CD4-positive, alpha-beta memory T cell (primary cell): ENCODE data around the gene CDC14A. TPM values are rescaled to one million over a fixed set of nuclear protein-coding genes. Genes with fewer than 3 reads are reported as not detected.
A peak's percentile ranks its signal among the peaks of the same experiment; 100 is the strongest.

ENCODE experiments used
- CTCF ChIA-PET: fragments of 350-600 bp; sonication (Branson Sonifier 250); formaldehyde crosslinking; loops from one replicate; lab custom pipeline; 2021; ENCODE audit warnings: inconsistent platforms; ENCODE audit not compliant: partially characterized antibody; lab: Charles Lee
- POLR2A ChIA-PET: fragments of 350-600 bp; sonication (Branson Sonifier 250); formaldehyde crosslinking; loops from one replicate; lab custom pipeline; 2021; ENCODE audit not compliant: partially characterized antibody; lab: Charles Lee
- DNase-seq, 5 donors: peaks; one replicate each; pipeline versions ENCODE4 v3.0.0 to v3.0.0-alpha.2; 2020 to 2022; ENCODE audit warnings: mixed read lengths in 1 of 5
- H3K27ac ChIP-seq: one replicate; pipeline ENCODE4 v1.7.0; 2013; ENCODE audit warnings: low read depth, low read length
- H3K27me3 ChIP-seq: 2 replicates; pipeline ENCODE4 v1.7.0; 2013; ENCODE audit warnings: mild to moderate bottlenecking, low read length, moderate library complexity; ENCODE audit not compliant: insufficient read depth
- H3K36me3 ChIP-seq: 2 replicates; pipeline ENCODE4 v1.7.0; 2013; ENCODE audit warnings: mild to moderate bottlenecking, low read length, moderate library complexity; ENCODE audit not compliant: insufficient read depth
- H3K4me1 ChIP-seq: 2 replicates; pipeline ENCODE4 v1.7.0; 2013; ENCODE audit warnings: mild to moderate bottlenecking, low read length, moderate library complexity; ENCODE audit not compliant: insufficient read depth
- H3K4me3 ChIP-seq, 2 donors: one replicate each; pipeline ENCODE4 v1.7.0; 2013; ENCODE audit warnings: low read length in 2 of 2, mild to moderate bottlenecking in 1 of 2
- H3K9me3 ChIP-seq, 2 donors: one replicate each; pipeline ENCODE4 v1.7.0; 2013; ENCODE audit warnings: low read length in 2 of 2, control low read depth in 1 of 2; ENCODE audit not compliant: control insufficient read depth in 1 of 2
- H3K27ac Mint-ChIP-seq, 7 donors: one replicate each; pipeline ENCODE4 v1.8.0; 2020 to 2021; ENCODE audit warnings: mixed read lengths in 7 of 7, mild to moderate bottlenecking in 6 of 7, inconsistent platforms in 3 of 7, moderate library complexity in 3 of 7
- H3K27me3 Mint-ChIP-seq, 2 donors: one replicate each; pipeline ENCODE4 v1.8.0; 2020 to 2021; ENCODE audit warnings: mixed read lengths in 2 of 2
- H3K36me3 Mint-ChIP-seq, 2 donors: one replicate each; pipeline ENCODE4 v1.8.0; 2020 to 2021; ENCODE audit warnings: mixed read lengths in 2 of 2, inconsistent platforms in 1 of 2, mild to moderate bottlenecking in 1 of 2
- H3K4me1 Mint-ChIP-seq, 4 donors: one replicate each; pipeline ENCODE4 v1.8.0; 2020 to 2021; ENCODE audit warnings: mixed read lengths in 4 of 4, mild to moderate bottlenecking in 1 of 4
- H3K4me3 Mint-ChIP-seq, 8 donors: one replicate each; pipeline ENCODE4 v1.8.0; 2020 to 2021; ENCODE audit warnings: mixed read lengths in 8 of 8, mild to moderate bottlenecking in 7 of 8, moderate library complexity in 6 of 8, inconsistent platforms in 3 of 8
- H3K9me3 Mint-ChIP-seq, 8 donors: one replicate each; pipeline ENCODE4 v1.8.0; 2020 to 2021; ENCODE audit warnings: mixed read lengths in 8 of 8, mild to moderate bottlenecking in 5 of 8, inconsistent platforms in 3 of 8, moderate library complexity in 1 of 8
- intact Hi-C: fragments of 100-400 bp; cut with micrococcal nuclease; formaldehyde crosslinking; loops from one replicate; pipeline ENCODE4 v1.15.1; 2023
- polyA plus RNA-seq, 2 donors: library from polyadenylated mRNA; unstranded; fragments of 300-500 nt; fragmentation: Illumina TruSeq; gene quantifications; one replicate each; pipeline ENCODE4 v1.2.3, GENCODE V29; 2021
- total RNA-seq, 2 experiments: library from RNA; stranded (reverse); gene quantifications; one replicate each; pipeline ENCODE4 v1.2.3, GENCODE V29; 2021

Gene CDC14A
- total and polyA plus RNA-seq, 4 experiments from 2014 or later = 37.7 to 119 (median 90.0) TPM

GRCh38 chr1:100459358-100460114, 107.2 kb downstream of the CDC14A start:
- Histone ChIP-seq H3K4me3 (no peak overlapping the region), H3K4me1 (peaks cover 70% of the 10 kb centered on the region), H3K36me3 (peaks cover 34% of the 10 kb centered on the region), H3K27me3 (no peaks in the 10 kb centered on the region), H3K27ac (peak overlapping the region; percentile 8), H3K9me3 (no peaks in the 10 kb centered on the region)
- ChIA-PET POLR2A (interaction anchor here (0.6 to 18.8 kb wide), 21 partner anchors 9 to 489 kb away, joined by 3 to 272 read pairs (median 4); partner anchors contain the start of genes CDC14A, RTCA and SLC35A3), CTCF (interaction anchor here (0.7 to 9.0 kb wide), 46 partner anchors 10 to 409 kb away, joined by 3 to 85 read pairs (median 6); partner anchors contain the start of genes CDC14A and RTCA)
- peak overlapping the region in 7 of 8 donors; percentile 40 to 75 (median 63) for H3K4me3 Mint-ChIP-seq
- peak overlapping the region; percentile 65 to 91 (median 90) for H3K27ac Mint-ChIP-seq
- H3K9me3 Mint-ChIP-seq = peaks cover 0 to 7% (median 0%) of the 10 kb centered on the region in 8 donors
- DNase-seq = peak; percentile 57 to 70 (median 62)
- H3K4me1 Mint-ChIP-seq = peaks cover 44 to 86% (median 60%) of the 10 kb centered on the region in 4 donors
- H3K36me3 Mint-ChIP-seq = peaks cover 46 to 71% of the 10 kb centered on the region in 2 donors
- no peaks in the 10 kb centered on the region for H3K27me3 Mint-ChIP-seq
- intact Hi-C loops = loop anchor here (1.0 to 5.0 kb wide), 8 partner anchors 35 to 651 kb away; partner anchors contain the start of gene RTCA

GRCh38 chr1:100461222-100461621, 108.9 kb downstream of the CDC14A start:
- peaks cover 36 to 77% (median 54%) of the 10 kb centered on the region in 4 donors for H3K4me1 Mint-ChIP-seq
- peak overlapping the region in 4 of 7 donors; percentile 68 to 91 (median 78) for H3K27ac Mint-ChIP-seq
- peaks cover 41 to 75% of the 10 kb centered on the region in 2 donors for H3K36me3 Mint-ChIP-seq
- peaks cover 0 to 4% (median 0%) of the 10 kb centered on the region in 8 donors for H3K9me3 Mint-ChIP-seq
- no peak overlapping the region for H3K4me3 ChIP-seq
- POLR2A ChIA-PET = interaction anchor here (0.6 to 18.8 kb wide), 5 partner anchors 30 to 105 kb away, joined by 3 to 272 read pairs (median 6); partner anchors contain the start of gene CDC14A
- CTCF ChIA-PET = interaction anchor here (0.9 to 6.6 kb wide), 18 partner anchors 8 to 407 kb away, joined by 3 to 42 read pairs (median 4); partner anchors contain the start of genes CDC14A and RTCA
- H3K4me1 ChIP-seq = peaks cover 53% of the 10 kb centered on the region
- peaks cover 42% of the 10 kb centered on the region for H3K36me3 ChIP-seq
- H3K27me3 ChIP-seq = no peaks in the 10 kb centered on the region
- intact Hi-C loops = no loop called here
- H3K27ac ChIP-seq = no peak overlapping the region
- no peaks in the 10 kb centered on the region for H3K27me3 Mint-ChIP-seq
- DNase-seq = no peak
- no peak overlapping the region for H3K4me3 Mint-ChIP-seq
- H3K9me3 ChIP-seq = no peaks in the 10 kb centered on the region

GRCh38 chr1:100462326-100463025, 110.2 kb downstream of the CDC14A start:
- Mint-ChIP-seq H3K36me3 (peaks cover 44 to 77% of the 10 kb centered on the region in 2 donors), H3K27ac (peak overlapping the region in 5 of 7 donors; percentile 1 to 88 (median 35)), H3K4me3 (peak overlapping the region in 1 of 8 donors; percentile 31), H3K27me3 (no peaks in the 10 kb centered on the region), H3K4me1 (peaks cover 35 to 74% (median 51%) of the 10 kb centered on the region in 4 donors), H3K9me3 (peaks cover 0 to 2% (median 0%) of the 10 kb centered on the region in 8 donors)
- CTCF ChIA-PET = interaction anchor here (0.9 to 6.2 kb wide), 9 partner anchors 8 to 406 kb away, joined by 3 to 42 read pairs (median 4); partner anchors contain the start of gene CDC14A
- H3K27me3 ChIP-seq = no peaks in the 10 kb centered on the region
- peaks cover 45% of the 10 kb centered on the region for H3K36me3 ChIP-seq
- H3K27ac ChIP-seq = no peak overlapping the region
- DNase-seq = no peak
- H3K4me1 ChIP-seq = peaks cover 41% of the 10 kb centered on the region
- intact Hi-C loops = loop anchor here (2.0 kb wide), 1 partner anchor 406 kb away; no protein-coding TSS in a partner anchor
- POLR2A ChIA-PET = interaction anchor here (1.7 to 15.2 kb wide), 2 partner anchors 106 to 197 kb away, joined by 7 to 233 read pairs; partner anchors contain the start of genes CDC14A and RTCA
- H3K9me3 ChIP-seq = no peaks in the 10 kb centered on the region
- no peak overlapping the region for H3K4me3 ChIP-seq

- H3K27me3 Mint-ChIP-seq = no peaks in the 10 kb centered on the region
- intact Hi-C loops = loop anchor here (2.0 kb wide), 1 partner anchor 405 kb away; no protein-coding TSS in a partner anchor
- peaks cover 46 to 82% of the 10 kb centered on the region in 2 donors for H3K36me3 Mint-ChIP-seq
- Histone ChIP-seq H3K36me3 (peaks cover 56% of the 10 kb centered on the region), H3K27ac (peak overlapping the region; percentile 28), H3K27me3 (no peaks in the 10 kb centered on the region), H3K9me3 (no peaks in the 10 kb centered on the region), H3K4me1 (peaks cover 27% of the 10 kb centered on the region), H3K4me3 (no peak overlapping the region)
- ChIA-PET CTCF (interaction anchor here (0.6 to 6.2 kb wide), 25 partner anchors 8 to 623 kb away, joined by 3 to 42 read pairs (median 3); partner anchors contain the start of gene CDC14A), POLR2A (interaction anchor here (1.0 to 15.2 kb wide), 4 partner anchors 10 to 198 kb away, joined by 3 to 233 read pairs (median 6); partner anchors contain the start of genes CDC14A and RTCA)
- peak overlapping the region; percentile 50 to 90 (median 82) for H3K27ac Mint-ChIP-seq
- H3K4me3 Mint-ChIP-seq = peak overlapping the region in 3 of 8 donors; percentile 21 to 42 (median 25)
- peaks cover 0 to 3% (median 0%) of the 10 kb centered on the region in 8 donors for H3K9me3 Mint-ChIP-seq
- H3K4me1 Mint-ChIP-seq = peaks cover 32 to 71% (median 54%) of the 10 kb centered on the region in 4 donors
- DNase-seq = peak in 4 of 5 donors; percentile 44 to 65 (median 50)
Observed at GRCh38 chr1:100463791-100464424, 111.6 kb downstream of the CDC14A start.

GRCh38 chr1:100469578-100469977, 117.3 kb downstream of the CDC14A start:
- Mint-ChIP-seq H3K9me3 (peaks cover 0 to 1% (median 0%) of the 10 kb centered on the region in 8 donors), H3K27ac (peak overlapping the region in 3 of 7 donors; percentile 39 to 87 (median 44)), H3K4me1 (peaks cover 26 to 57% (median 42%) of the 10 kb centered on the region in 4 donors), H3K36me3 (peaks cover 44 to 82% of the 10 kb centered on the region in 2 donors), H3K27me3 (no peaks in the 10 kb centered on the region), H3K4me3 (peak overlapping the region in 1 of 8 donors; percentile 44)
- POLR2A ChIA-PET = interaction anchor here (0.7 to 1.5 kb wide), 3 partner anchors 11 to 1014 kb away, joined by 3 to 5 read pairs (median 3); no protein-coding TSS in a partner anchor
- no peaks in the 10 kb centered on the region for H3K27me3 ChIP-seq
- no peak for DNase-seq
- intact Hi-C loops = no loop called here
- peaks cover 52% of the 10 kb centered on the region for H3K36me3 ChIP-seq
- H3K4me1 ChIP-seq = peaks cover 8% of the 10 kb centered on the region
- H3K9me3 ChIP-seq = no peaks in the 10 kb centered on the region
- H3K4me3 ChIP-seq = no peak overlapping the region
- no peak overlapping the region for H3K27ac ChIP-seq
- CTCF ChIA-PET = interaction anchor here (1.0 to 2.3 kb wide), 2 partner anchors 10 to 118 kb away, joined by 3 to 16 read pairs; no protein-coding TSS in a partner anchor

- H3K27ac ChIP-seq = no peak overlapping the region
- H3K4me1 ChIP-seq = peaks cover under 1% of the 10 kb centered on the region
- H3K27me3 ChIP-seq = no peaks in the 10 kb centered on the region
- Mint-ChIP-seq H3K9me3 (no peaks in the 10 kb centered on the region), H3K27me3 (no peaks in the 10 kb centered on the region), H3K36me3 (peaks cover 39 to 72% of the 10 kb centered on the region in 2 donors), H3K27ac (peak overlapping the region; percentile 58 to 90 (median 66)), H3K4me1 (peaks cover 28 to 59% (median 40%) of the 10 kb centered on the region in 4 donors), H3K4me3 (no peak overlapping the region)
- peaks cover 39% of the 10 kb centered on the region for H3K36me3 ChIP-seq
- POLR2A ChIA-PET = no interaction called here
- no peak for DNase-seq
- intact Hi-C loops = no loop called here
- no peaks in the 10 kb centered on the region for H3K9me3 ChIP-seq
- CTCF ChIA-PET = interaction anchor here (1.1 kb wide), 1 partner anchor 16 kb away, joined by 4 read pairs; no protein-coding TSS in a partner anchor
- no peak overlapping the region for H3K4me3 ChIP-seq
Observed at GRCh38 chr1:100474834-100475233, 122.5 kb downstream of the CDC14A start.
